IMR-90 (cell line): ENCODE data around the gene IL11. TPM values are rescaled to one million over a fixed set of nuclear protein-coding genes. Genes with fewer than 3 reads are reported as not detected.
"Not testable (repeated sequence)": the region's sequence is repeated elsewhere in the genome, so short reads cannot be mapped to it uniquely, and the experiment has no call there.

ENCODE experiments used
- ATAC-seq: fragments of 200-7000 bp; cut with Tn5 transposase; 2 replicates; pipeline ENCODE4 v1.9.1; 2020; ENCODE audit warnings: low read depth, mild to moderate bottlenecking, moderate library complexity
- BruUV-seq: library from RNA; stranded (reverse); fragments of 400-500 nt; replicated peaks from 2 replicates; lab custom pipeline; 2021; lab: Mats Ljungman, UMichigan
- CTCF ChIA-PET: fragments of 300-600 bp; formaldehyde crosslinking; extraction: SDS; loops from one replicate; lab custom pipeline; 2021; ENCODE audit warnings: antibody characterized with exemption; lab: Yijun Ruan, JAX
- POLR2A ChIA-PET: fragments of 300-600 bp; sonication (Branson Sonifier 250); formaldehyde crosslinking; loops from one replicate; lab custom pipeline; 2022; ENCODE audit warnings: antibody characterized with exemption; ENCODE audit not compliant: unreplicated experiment; lab: Charles Lee
- DNase-seq: peaks from one replicate; pipeline ENCODE4 v3.0.0; 2013
- H2AFZ ChIP-seq: replicated peaks from 2 replicates; pipeline ENCODE3; 2013; ENCODE audit warnings: low read length, mild to moderate bottlenecking; ENCODE audit not compliant: poor library complexity
- H2AK5ac ChIP-seq: 2 replicates; pipeline ENCODE4 v1.6.1; 2013; ENCODE audit warnings: low read depth, low read length, inconsistent platforms
- H2AK9ac ChIP-seq: replicated peaks from 2 replicates; pipeline ENCODE3; 2013; ENCODE audit warnings: mild to moderate bottlenecking, low read depth, low read length, moderate library complexity; ENCODE audit not compliant: poor library complexity
- H2BK120ac ChIP-seq: 2 replicates; pipeline ENCODE4 v1.6.1; 2013; ENCODE audit warnings: low read depth, low read length, inconsistent platforms
- H2BK15ac ChIP-seq: 3 replicates; pipeline ENCODE4 v1.6.1; 2013; ENCODE audit warnings: low read depth, low read length, inconsistent platforms
- H2BK20ac ChIP-seq: 2 replicates; pipeline ENCODE4 v1.6.1; 2013; ENCODE audit warnings: low read depth, mild to moderate bottlenecking, inconsistent platforms, low read length, moderate library complexity
- H2BK5ac ChIP-seq: 2 replicates; pipeline ENCODE4 v1.6.1; 2013; ENCODE audit warnings: mild to moderate bottlenecking, low read depth, low read length, inconsistent platforms; ENCODE audit not compliant: poor library complexity, severe bottlenecking
- H3K14ac ChIP-seq: replicated peaks from 2 replicates; pipeline ENCODE4 v1.6.1; 2013; ENCODE audit warnings: low read depth, low read length, inconsistent platforms
- H3K18ac ChIP-seq: 2 replicates; pipeline ENCODE4 v1.6.1; 2013; ENCODE audit warnings: low read depth, low read length, control low read depth
- H3K23ac ChIP-seq: 2 replicates; pipeline ENCODE4 v1.6.1; 2013; ENCODE audit warnings: low read depth, low read length, inconsistent platforms
- H3K27ac ChIP-seq: 2 replicates; pipeline ENCODE4 v1.5.1; 2013; ENCODE audit warnings: mild to moderate bottlenecking, control low read depth, low read length; ENCODE audit not compliant: insufficient read depth
- H3K27me3 ChIP-seq: 2 replicates; pipeline ENCODE4 v1.6.1; 2013; ENCODE audit warnings: low read length; ENCODE audit not compliant: control insufficient read depth, insufficient read depth
- H3K36me3 ChIP-seq: 2 replicates; pipeline ENCODE4 v1.6.1; 2013; ENCODE audit warnings: low read length, mixed read lengths; ENCODE audit not compliant: control insufficient read depth, insufficient read depth
- H3K4ac ChIP-seq: 2 replicates; pipeline ENCODE4 v1.6.1; 2013; ENCODE audit warnings: low read depth, low read length, inconsistent platforms
- H3K4me1 ChIP-seq: 2 replicates; pipeline ENCODE4 v1.6.1; 2013; ENCODE audit warnings: low read length, mixed read lengths; ENCODE audit not compliant: control insufficient read depth, insufficient read depth
- H3K4me2 ChIP-seq: 2 replicates; pipeline ENCODE4 v1.6.1; 2013; ENCODE audit warnings: low read depth, mild to moderate bottlenecking, control low read depth, low read length, moderate library complexity
- H3K4me3 ChIP-seq: 2 replicates; pipeline ENCODE4 v1.5.1; 2013; ENCODE audit warnings: low read depth, mild to moderate bottlenecking, control low read depth, low read length, moderate library complexity; ENCODE audit not compliant: insufficient read depth
- H3K56ac ChIP-seq: 2 replicates; pipeline ENCODE4 v1.6.1; 2013; ENCODE audit warnings: low read length, inconsistent platforms; ENCODE audit not compliant: insufficient read depth; ENCODE audit errors: extremely low read depth
- H3K79me1 ChIP-seq, 2 experiments: 2 replicates each; pipeline ENCODE4 v1.6.1; 2013; ENCODE audit warnings: low read length in 2 of 2, inconsistent platforms in 1 of 2, low read depth in 1 of 2
- H3K9ac ChIP-seq: 2 replicates; pipeline ENCODE4 v1.6.1; 2013; ENCODE audit warnings: low read depth, low read length, control low read depth
- H3K9me1 ChIP-seq: 2 replicates; pipeline ENCODE4 v1.6.1; 2013; ENCODE audit warnings: low read length, inconsistent platforms; ENCODE audit not compliant: insufficient read depth
- H3K9me3 ChIP-seq: 2 replicates; pipeline ENCODE4 v1.6.1; 2013; ENCODE audit warnings: low read length; ENCODE audit not compliant: control insufficient read depth, insufficient read depth
- H4K20me1 ChIP-seq: 2 replicates; pipeline ENCODE4 v1.6.1; 2013; ENCODE audit warnings: low read length, inconsistent platforms; ENCODE audit not compliant: insufficient read depth
- H4K5ac ChIP-seq: 2 replicates; pipeline ENCODE4 v1.6.1; 2013; ENCODE audit warnings: mild to moderate bottlenecking, low read depth, low read length, control low read depth
- H4K8ac ChIP-seq, 2 experiments: 2 replicates each; pipeline ENCODE4 v1.6.1; 2013; ENCODE audit warnings: low read depth in 2 of 2, low read length in 2 of 2, control low read depth in 1 of 2, inconsistent platforms in 1 of 2
- H4K91ac ChIP-seq: 2 replicates; pipeline ENCODE4 v1.6.1; 2013; ENCODE audit warnings: low read depth, low read length, inconsistent platforms; ENCODE audit not compliant: insufficient read depth
- WGBS, 2 experiments: methylation state at CpG; one replicate each; pipeline versions ENCODE4 v1.1.5 to v1.1.7; 2013; ENCODE audit warnings: missing lambda C conversion rate in 2 of 2; ENCODE audit not compliant: insufficient read length in 1 of 2; ENCODE audit errors: extremely low coverage in 2 of 2; 5-methylcytosine and 5-hydroxymethylcytosine counted together
- dilution Hi-C: fragments of 300-500 bp; cut with HindIII; formaldehyde crosslinking; loops from one replicate; pipeline ENCODE4 v1.14.3; 2018; ENCODE audit warnings: low sequenced_read_pairs; ENCODE audit not compliant: unreplicated experiment
- in situ Hi-C: fragments of 300-500 bp; cut with MboI; formaldehyde crosslinking; loops from 3 replicates; pipeline ENCODE4 v1.14.3; 2019; ENCODE audit warnings: low sequenced_read_pairs, inconsistent platforms, mixed read lengths
- intact Hi-C: fragments of 100-400 bp; cut with micrococcal nuclease; formaldehyde crosslinking; loops from 2 replicates; pipeline ENCODE4 v1.10.0; 2022
- polyA plus RNA-seq, 3 experiments: library from polyadenylated mRNA; depleted of rRNA; stranded (reverse); fragments of >200 nt; gene quantifications; 2 replicates each; pipeline ENCODE4 v1.2.3, GENCODE V29; 2012; ENCODE audit warnings: low replicate concordance in 1 of 3
- total RNA-seq: library from RNA; depleted of rRNA; stranded (reverse); fragments of >200 nt; gene quantifications from 2 replicates; pipeline ENCODE4 v1.2.3, GENCODE V29; 2012

Gene IL11
- total and polyA plus RNA-seq, 2 of the 4 experiments (the other 2 are of a cell fraction), result 14.3 to 33.6 TPM

DNA sequence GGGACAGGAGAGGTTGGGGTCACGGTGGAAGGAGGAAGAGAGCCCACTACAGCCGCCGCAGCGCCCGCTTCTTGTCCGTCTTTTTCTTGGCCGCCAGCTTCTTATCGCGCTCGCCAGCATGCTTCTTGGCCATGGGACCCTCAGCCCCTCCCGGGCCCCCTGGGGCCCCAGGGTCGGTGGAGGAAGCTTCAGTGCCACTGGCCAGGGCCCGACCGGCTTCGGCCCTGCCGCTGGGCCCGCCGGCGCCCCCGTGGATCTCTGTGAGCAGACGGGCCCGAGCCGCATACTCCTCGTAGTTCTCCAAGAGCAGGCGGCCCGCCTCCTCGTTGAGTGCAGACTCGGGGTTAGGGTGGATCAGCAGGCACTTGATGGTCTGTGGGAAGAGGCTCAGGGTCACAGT is 31.1 kb upstream of the IL11 start:
- POLR2A ChIA-PET, H3K4me3 ChIP-seq, H2BK5ac ChIP-seq, in situ Hi-C loops, H4K5ac ChIP-seq, dilution Hi-C loops, H2AFZ ChIP-seq, DNase-seq, H3K4me1 ChIP-seq, intact Hi-C loops, H3K4me2 ChIP-seq, H3K27me3 ChIP-seq, H3K9me3 ChIP-seq, H3K9ac ChIP-seq, H2BK20ac ChIP-seq, H3K14ac ChIP-seq, H2BK15ac ChIP-seq, H3K4ac ChIP-seq, ATAC-seq, H3K27ac ChIP-seq, BruUV-seq, H3K23ac ChIP-seq, H3K18ac ChIP-seq, H2AK5ac ChIP-seq, H4K8ac ChIP-seq, CTCF ChIA-PET, H3K56ac ChIP-seq, H2BK120ac ChIP-seq, H4K91ac ChIP-seq, H2AK9ac ChIP-seq: not testable (repeated sequence)
- peaks cover 7 to 51% of the 10 kb centered on the region in 2 experiments for H3K79me1 ChIP-seq
- peaks cover 62% of the 10 kb centered on the region for H4K20me1 ChIP-seq
- peaks cover 15% of the 10 kb centered on the region for H3K9me1 ChIP-seq
- peaks cover 42% of the 10 kb centered on the region for H3K36me3 ChIP-seq
- WGBS, 2 experiments, result no CpG with 5 or more reads among the region's 28 CpGs
